ENCODE results near the gene STN1. TPM values are rescaled to one million over a fixed set of nuclear protein-coding genes. Genes with fewer than 3 reads are reported as not detected.

STN1 gene
- total and polyA plus RNA-seq, 3 donors from 2014 or later: 48.2 to 50.5 (median 50.1) TPM

DNA sequence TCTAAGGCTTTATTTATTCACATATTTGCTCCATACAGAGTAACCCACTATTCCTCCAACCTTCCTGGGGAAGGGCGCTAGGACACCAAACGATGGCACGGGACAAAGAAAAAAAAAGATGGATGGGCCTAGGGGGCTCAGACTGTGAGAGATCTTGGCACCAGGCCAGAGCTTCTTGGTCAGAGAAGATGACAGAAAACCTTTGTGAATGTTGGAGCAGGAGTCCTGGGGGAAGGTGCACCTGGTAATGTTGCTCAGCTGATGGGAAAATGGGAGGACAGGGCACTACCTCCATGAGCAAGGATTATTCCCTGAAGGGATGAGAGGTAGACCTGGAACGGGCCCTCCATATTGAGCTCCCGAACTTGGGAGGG is 61.2 kb downstream of the STN1 start:
- H3K27me3 ChIP-seq: no peaks in the 10 kb centered on the region
- no peak overlapping the region for H3K27ac ChIP-seq
- H3K4me3 ChIP-seq: no peak overlapping the region
- WGBS, 2 donors: 81% methylated on average over 5 of the region's 5 CpGs
- no peaks in the 10 kb centered on the region for H3K9me3 ChIP-seq
- no peaks in the 10 kb centered on the region for H3K36me3 ChIP-seq (ENCODE audit: low read depth, missing control alignments)
- TF ChIP-seq POLR2A (IDR thresholded peaks at IDR 0.05): no peak
- TF ChIP-seq, protein P1, sequence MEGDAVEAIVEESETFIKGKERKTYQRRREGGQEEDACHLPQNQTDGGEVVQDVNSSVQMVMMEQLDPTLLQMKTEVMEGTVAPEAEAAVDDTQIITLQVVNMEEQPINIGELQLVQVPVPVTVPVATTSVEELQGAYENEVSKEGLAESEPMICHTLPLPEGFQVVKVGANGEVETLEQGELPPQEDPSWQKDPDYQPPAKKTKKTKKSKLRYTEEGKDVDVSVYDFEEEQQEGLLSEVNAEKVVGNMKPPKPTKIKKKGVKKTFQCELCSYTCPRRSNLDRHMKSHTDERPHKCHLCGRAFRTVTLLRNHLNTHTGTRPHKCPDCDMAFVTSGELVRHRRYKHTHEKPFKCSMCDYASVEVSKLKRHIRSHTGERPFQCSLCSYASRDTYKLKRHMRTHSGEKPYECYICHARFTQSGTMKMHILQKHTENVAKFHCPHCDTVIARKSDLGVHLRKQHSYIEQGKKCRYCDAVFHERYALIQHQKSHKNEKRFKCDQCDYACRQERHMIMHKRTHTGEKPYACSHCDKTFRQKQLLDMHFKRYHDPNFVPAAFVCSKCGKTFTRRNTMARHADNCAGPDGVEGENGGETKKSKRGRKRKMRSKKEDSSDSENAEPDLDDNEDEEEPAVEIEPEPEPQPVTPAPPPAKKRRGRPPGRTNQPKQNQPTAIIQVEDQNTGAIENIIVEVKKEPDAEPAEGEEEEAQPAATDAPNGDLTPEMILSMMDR (IDR thresholded peaks at IDR 0.05): no peak
- no peak for DNase-seq
- intact Hi-C loops (cut with DNase I; ENCODE audit: low total_unique reads): loop anchor here (5.0 kb wide), 1 partner anchor 139 kb away; no protein-coding TSS in a partner anchor
- H3K4me1 ChIP-seq: peaks cover 26% of the 10 kb centered on the region

DNA sequence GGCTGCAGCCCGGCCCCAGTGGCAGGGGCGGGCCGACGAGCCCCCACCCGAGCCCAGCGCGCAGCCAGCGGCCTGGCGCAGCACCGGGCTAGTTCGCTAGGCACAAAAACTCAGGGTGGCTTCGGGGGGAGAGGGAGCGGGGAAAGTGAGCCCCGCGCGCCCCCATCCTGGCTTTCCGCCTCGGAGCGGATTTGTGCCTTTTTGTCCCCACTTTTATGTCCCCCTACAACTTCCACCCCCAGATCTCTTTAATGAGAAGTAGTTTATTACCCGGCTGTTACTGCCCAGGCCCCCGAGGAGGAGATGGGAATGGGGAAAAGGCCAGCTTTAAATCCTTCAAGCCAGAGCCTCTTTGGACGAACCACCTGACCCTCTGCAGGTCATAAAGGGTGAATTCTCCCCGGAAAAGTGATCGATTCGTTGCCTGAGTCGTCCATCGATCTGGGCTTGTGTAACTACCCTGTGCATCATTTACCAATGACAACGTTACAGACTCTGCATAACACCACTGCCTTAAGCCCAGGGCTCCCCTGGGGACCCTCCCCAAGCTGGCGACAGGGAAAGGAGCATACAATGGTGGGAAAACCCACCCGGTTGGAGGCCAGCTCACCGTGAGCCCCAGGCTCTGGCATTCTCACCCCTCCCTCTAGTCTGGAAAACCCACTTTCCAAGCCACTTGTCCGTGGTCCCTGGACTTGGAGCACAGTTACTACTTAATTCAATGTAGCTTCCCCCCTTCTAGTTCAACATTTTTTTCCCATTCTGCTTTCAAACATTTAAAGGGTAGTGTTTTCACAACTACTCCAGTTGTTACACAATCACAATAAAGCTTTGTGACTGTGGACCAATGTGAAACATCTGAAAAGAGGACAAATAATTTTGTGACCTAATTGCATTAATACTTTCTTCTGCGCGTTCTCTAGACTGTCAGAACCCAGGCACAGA is 61.9 kb downstream of the STN1 start:
- WGBS, 2 donors: 19 to 20% methylated on average over 23 to 30 of the region's 34 CpGs
- TF ChIP-seq POLR2A (IDR thresholded peaks at IDR 0.05): no peak
- peak overlapping the region; percentile 59 to 61 for H3K4me3 ChIP-seq
- no peaks in the 10 kb centered on the region for H3K9me3 ChIP-seq
- H3K27ac ChIP-seq: no peak overlapping the region
- H3K27me3 ChIP-seq: no peaks in the 10 kb centered on the region
- intact Hi-C loops (cut with DNase I; ENCODE audit: low total_unique reads): loop anchor here (5.0 kb wide), 1 partner anchor 139 kb away; no protein-coding TSS in a partner anchor
- H3K36me3 ChIP-seq (ENCODE audit: low read depth, missing control alignments): no peaks in the 10 kb centered on the region
- H3K4me1 ChIP-seq: peaks cover 32% of the 10 kb centered on the region
- no peak for DNase-seq

DNA sequence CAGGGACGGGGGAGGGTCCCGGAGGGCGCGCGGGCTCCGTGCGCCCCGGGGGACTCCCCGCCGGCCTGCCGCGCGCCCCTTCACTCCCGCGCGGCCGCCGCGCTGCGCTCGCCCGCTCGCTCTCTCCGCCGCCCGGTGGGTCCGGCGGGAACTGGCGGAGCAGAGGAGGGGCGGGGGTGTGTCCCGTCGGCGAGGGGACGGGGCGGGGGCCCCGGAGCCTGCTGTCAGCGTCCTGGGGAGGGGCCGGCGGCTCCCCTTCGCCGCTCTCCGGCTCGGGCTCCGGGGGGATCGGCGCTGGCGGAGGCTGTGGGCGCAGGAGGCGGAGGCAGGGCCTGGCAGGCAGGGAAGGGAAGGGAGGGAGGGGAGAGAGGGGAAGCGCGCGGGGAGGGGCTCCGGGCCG is 62.6 kb downstream of the STN1 start, which contains the start of gene SH3PXD2A:
Gene SH3PXD2A (minus strand): TSS at position 153 of the 400 bp plus-strand sequence. CDS start 310 bp downstream, outside the sequence.
- Histone ChIP-seq H3K9me3 (no peaks in the 10 kb centered on the region), H3K4me1 (peaks cover 36% of the 10 kb centered on the region), H3K27ac (peak within 1 kb of the TSS; percentile 26 to 39), H3K4me3 (peak within 1 kb of the TSS; percentile 59 to 61), H3K36me3 (ENCODE audit: low read depth, missing control alignments) (no peaks in the 10 kb centered on the region), H3K27me3 (no peaks in the 10 kb centered on the region)
- intact Hi-C loops (cut with DNase I; ENCODE audit: low total_unique reads): loop anchor here (5.0 kb wide), 1 partner anchor 138 kb away; no protein-coding TSS in a partner anchor
- 1% methylated on average over 36 of the region's 54 CpGs; no CpG with 5 or more reads in 1 of the 2 donors for WGBS, 2 donors
- DNase-seq: no peak
- TF ChIP-seq POLR2A (IDR thresholded peaks at IDR 0.05): no peak
- TF ChIP-seq, protein P1 (IDR thresholded peaks at IDR 0.05): peak in 1 of 3 experiments; percentile 15

DNA sequence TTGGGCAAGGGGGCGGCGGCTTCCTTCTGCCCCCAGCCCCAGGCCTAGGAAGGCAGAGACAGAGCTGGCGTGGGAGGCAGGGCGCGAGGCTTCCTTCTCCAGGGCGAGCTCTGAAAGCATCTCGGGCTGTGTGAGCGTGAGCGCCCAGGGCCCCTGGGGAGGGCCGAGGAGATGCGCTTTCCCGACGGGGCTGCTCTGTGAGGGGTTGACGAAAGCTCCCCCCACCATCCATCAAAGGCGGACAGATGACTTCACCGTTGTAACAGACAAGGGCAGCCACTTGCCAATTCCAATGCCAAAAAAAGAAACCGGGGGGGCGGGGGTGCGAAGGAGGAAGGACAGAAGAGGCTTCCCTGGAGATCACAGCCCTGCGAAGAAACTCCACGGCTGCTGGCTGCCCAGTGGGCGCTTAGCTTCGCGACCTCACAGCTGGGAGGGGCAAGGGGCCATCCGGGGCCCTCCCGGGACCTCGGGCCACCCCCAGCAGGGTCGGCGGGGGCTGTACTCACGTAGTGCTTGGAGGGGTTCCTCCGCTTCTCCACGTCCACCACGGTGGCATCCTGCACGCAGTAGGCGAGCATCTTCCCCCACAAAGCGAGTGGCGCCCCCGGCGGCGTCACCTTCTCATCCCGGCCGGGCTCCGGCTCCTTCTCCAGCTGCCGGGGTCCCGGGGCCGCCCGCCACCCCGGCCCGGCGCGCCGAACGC is 63.1 kb downstream of the STN1 start:
- intact Hi-C loops (cut with DNase I; ENCODE audit: low total_unique reads): loop anchor here (5.0 kb wide), 1 partner anchor 138 kb away; no protein-coding TSS in a partner anchor

More for the DNA sequence above, 63.1 kb downstream of the STN1 start:
- H3K4me1 ChIP-seq: peaks cover 40% of the 10 kb centered on the region
- peak overlapping the region; percentile 26 to 39 for H3K27ac ChIP-seq
- H3K4me3 ChIP-seq: peak overlapping the region; percentile 59 to 61
- H3K27me3 ChIP-seq: no peaks in the 10 kb centered on the region
- peak; percentile 39 for DNase-seq
- TF ChIP-seq POLR2A (IDR thresholded peaks at IDR 0.05): no peak
- TF ChIP-seq, protein P1 (IDR thresholded peaks at IDR 0.05): no peak
- no peaks in the 10 kb centered on the region for H3K9me3 ChIP-seq
- WGBS, 2 donors: 0 to 1% methylated on average over 17 to 48 of the region's 53 CpGs
- no peaks in the 10 kb centered on the region for H3K36me3 ChIP-seq (ENCODE audit: low read depth, missing control alignments)

All from testis (tissue), 3 donors.